ENCODE measurements around the gene DCBLD1. TPM values are rescaled to one million over a fixed set of nuclear protein-coding genes. Genes with fewer than 3 reads are reported as not detected.
"Not testable (repeated sequence)": the region's sequence is repeated elsewhere in the genome, so short reads cannot be mapped to it uniquely, and the experiment has no call there.

Gene DCBLD1
- 0.15 and 0.31 TPM in 2 replicates for total RNA-seq

DNA sequence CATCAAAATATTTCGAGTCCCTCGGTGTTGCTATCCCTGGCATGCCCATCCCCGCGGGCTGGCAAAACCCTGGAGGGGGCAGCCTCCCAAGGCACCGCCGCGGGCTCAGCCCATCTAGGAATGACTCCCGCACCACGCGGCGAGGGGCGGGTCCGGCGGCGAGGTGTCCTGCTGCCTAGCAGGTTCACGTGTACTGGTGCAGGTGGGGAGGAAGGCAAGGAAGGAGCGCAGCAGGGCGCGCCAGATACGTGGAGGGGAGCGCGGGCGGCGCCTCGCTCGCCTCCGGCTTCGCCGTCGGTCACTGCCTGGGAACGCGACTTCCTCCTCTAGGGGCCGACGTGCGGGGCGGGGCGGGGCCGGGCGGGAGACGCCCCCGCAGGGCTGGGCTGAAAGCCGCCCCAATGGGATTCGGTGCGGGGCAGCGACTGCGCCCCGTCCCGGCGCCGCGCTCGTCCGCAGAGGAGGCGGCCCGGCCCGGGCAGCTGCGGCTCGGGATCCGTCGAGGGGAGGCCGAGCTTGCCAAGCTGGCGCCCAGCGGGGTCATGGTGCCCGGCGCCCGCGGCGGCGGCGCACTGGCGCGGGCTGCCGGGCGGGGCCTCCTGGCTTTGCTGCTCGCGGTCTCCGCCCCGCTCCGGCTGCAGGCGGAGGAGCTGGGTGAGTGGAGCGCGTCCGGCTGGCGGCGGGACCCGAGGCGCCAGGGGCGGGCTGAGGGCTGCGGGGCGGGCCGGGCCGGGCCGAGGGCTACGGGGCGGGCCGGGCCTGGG, at the start of gene DCBLD1:
TSS of gene DCBLD1 (plus strand) at position 435 of the 764 bp plus-strand sequence. CDS start at position 543, 108 bp downstream.
- intact Hi-C loops (cut with micrococcal nuclease) = loop anchor here (1.0 to 2.0 kb wide), 2 partner anchors 120 to 192 kb away; partner anchors contain the start of genes GOPC and NUS1
- TF ChIP-seq, protein P1, sequence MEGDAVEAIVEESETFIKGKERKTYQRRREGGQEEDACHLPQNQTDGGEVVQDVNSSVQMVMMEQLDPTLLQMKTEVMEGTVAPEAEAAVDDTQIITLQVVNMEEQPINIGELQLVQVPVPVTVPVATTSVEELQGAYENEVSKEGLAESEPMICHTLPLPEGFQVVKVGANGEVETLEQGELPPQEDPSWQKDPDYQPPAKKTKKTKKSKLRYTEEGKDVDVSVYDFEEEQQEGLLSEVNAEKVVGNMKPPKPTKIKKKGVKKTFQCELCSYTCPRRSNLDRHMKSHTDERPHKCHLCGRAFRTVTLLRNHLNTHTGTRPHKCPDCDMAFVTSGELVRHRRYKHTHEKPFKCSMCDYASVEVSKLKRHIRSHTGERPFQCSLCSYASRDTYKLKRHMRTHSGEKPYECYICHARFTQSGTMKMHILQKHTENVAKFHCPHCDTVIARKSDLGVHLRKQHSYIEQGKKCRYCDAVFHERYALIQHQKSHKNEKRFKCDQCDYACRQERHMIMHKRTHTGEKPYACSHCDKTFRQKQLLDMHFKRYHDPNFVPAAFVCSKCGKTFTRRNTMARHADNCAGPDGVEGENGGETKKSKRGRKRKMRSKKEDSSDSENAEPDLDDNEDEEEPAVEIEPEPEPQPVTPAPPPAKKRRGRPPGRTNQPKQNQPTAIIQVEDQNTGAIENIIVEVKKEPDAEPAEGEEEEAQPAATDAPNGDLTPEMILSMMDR (IDR thresholded peaks at IDR 0.05) = no peak
- Mint-ChIP-seq H3K27me3 (peaks cover 42% of the 10 kb centered on the region), H3K9me3 (no peaks in the 10 kb centered on the region), H3K27ac (no peak within 1 kb of the TSS), H3K4me1 (peaks cover 17% of the 10 kb centered on the region), H3K36me3 (ENCODE audit: low read depth) (no peaks in the 10 kb centered on the region), H3K4me3 (peak within 1 kb of the TSS; percentile 79)
- CTCF ChIA-PET = no interaction called here
- peak; percentile 50 for DNase-seq
- POLR2A ChIA-PET = no interaction called here
- peak; percentile 89 for ATAC-seq (ENCODE audit: low read depth)

DNA sequence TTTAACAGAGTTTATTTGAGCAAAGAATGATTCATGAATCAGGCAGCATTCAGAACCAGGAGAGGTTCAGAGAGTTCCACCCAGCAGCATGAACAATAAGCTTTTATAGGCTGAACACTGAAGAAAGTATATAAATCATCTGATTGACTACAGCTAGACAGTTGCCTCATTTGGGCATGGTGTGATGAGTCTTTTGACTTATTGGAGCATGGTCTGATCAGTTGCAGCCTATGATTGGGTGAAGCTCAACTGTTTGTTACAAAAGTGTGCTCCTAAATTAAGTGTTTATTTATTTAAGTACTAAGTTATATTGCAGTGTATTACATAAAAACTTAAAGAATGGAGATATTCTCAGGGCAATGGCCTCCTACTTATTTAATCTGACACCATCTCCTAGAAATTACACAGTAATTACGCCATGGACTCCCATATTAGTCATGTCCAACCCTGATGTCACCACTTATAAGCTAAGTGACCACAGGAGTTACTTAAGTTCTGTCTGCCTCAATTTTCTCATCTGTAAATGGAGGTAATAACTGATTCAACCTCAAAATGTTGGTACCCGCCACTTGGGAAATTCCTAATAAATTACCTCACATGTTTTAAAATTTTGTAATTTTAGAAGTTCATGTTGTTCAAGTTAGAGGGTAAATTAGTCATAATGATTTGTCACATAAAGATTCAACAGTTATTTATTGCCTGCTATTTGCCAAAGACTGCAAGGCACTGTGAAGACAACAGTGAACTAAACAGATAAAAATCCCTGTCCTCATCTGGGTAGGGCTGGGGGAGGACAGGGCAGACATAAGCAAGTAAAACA, 41.6 kb upstream of the DCBLD1 start:
- Mint-ChIP-seq H3K27ac (no peak overlapping the region), H3K27me3 (peaks cover 17% of the 10 kb centered on the region), H3K36me3 (ENCODE audit: low read depth) (no peaks in the 10 kb centered on the region), H3K4me3 (no peak overlapping the region), H3K9me3 (no peaks in the 10 kb centered on the region), H3K4me1 (no peaks in the 10 kb centered on the region)
- intact Hi-C loops (cut with micrococcal nuclease) = no loop called here
- DNase-seq = no peak
- no peak for ATAC-seq (ENCODE audit: low read depth)
- TF ChIP-seq, protein P1 (IDR thresholded peaks at IDR 0.05) = no peak
- CTCF ChIA-PET = no interaction called here
- POLR2A ChIA-PET = no interaction called here

DNA sequence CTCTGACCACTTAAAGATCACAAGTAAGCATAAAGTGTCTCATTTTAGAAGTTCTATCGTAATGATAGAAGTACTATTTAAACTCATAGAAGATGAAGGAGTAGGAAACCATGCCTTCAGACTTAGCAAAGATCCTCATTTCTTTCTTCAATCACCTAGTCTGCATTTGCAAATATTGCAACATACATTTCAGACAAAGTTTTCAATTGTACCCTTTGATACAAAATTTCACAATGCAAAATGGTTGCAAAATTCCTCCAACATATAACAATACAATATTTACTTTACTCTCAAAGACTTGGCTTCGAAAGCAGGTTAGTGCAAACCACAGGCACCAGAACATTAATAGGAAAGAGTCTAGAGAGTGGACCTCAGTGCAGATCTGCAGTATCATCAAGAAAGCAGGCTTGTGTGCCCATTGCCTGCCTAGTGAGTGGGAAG, 40.6 kb upstream of the DCBLD1 start:
- Mint-ChIP-seq H3K27ac (no peak overlapping the region), H3K36me3 (ENCODE audit: low read depth) (no peaks in the 10 kb centered on the region), H3K4me3 (no peak overlapping the region), H3K4me1 (no peaks in the 10 kb centered on the region), H3K27me3 (peaks cover 11% of the 10 kb centered on the region), H3K9me3 (no peaks in the 10 kb centered on the region)
- ChIA-PET CTCF (no interaction called here), POLR2A (no interaction called here)
- TF ChIP-seq, protein P1 (IDR thresholded peaks at IDR 0.05) = no peak
- intact Hi-C loops (cut with micrococcal nuclease) = no loop called here
- ATAC-seq (ENCODE audit: low read depth) (no peak), DNase-seq (no peak)

DNA sequence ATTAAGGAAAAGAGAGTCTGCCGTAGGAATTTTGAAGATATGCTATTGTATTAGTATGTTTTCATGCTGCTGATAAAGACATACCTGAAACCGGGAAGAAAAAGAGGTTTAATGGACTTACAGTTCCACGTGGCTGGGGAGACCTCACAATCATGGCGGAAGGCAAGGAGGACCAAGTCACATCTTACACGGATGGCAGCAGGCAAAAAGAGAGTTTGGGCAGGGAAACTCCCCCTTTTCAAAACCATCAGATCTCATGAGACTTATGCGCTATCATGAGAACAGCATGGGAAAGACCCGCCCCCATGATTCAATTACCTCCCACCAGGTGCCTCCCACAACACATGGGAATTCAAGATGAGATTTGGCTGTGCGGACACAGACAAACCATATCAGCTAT, 40.2 kb upstream of the DCBLD1 start:
- H3K27me3 Mint-ChIP-seq = peaks cover 11% of the 10 kb centered on the region
- H3K27ac Mint-ChIP-seq; POLR2A ChIA-PET; H3K9me3 Mint-ChIP-seq; intact Hi-C loops (cut with micrococcal nuclease); DNase-seq; H3K4me1 Mint-ChIP-seq; CTCF ChIA-PET; ATAC-seq (ENCODE audit: low read depth); H3K36me3 Mint-ChIP-seq (ENCODE audit: low read depth); H3K4me3 Mint-ChIP-seq: not testable (repeated sequence)

DNA sequence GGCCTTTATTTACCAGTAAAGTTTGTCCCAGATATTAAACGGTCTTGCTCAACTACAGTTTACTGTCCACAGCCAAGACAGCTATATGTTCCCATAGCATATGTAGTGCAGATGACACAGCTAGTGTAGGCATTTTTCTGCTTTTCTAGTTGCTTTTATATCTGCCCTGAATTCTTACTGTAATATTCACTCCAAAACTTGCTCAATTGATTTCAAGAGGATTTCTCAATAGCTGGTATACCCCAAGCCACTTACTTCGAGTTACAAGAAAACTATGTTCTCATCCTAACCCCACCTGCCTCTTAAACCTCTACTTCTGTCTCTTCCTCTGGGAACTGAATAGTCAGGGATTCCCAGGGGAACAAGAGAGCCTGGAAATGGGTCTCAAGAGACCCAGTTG, 37.9 kb upstream of the DCBLD1 start:
- H3K36me3 Mint-ChIP-seq (ENCODE audit: low read depth) = no peaks in the 10 kb centered on the region
- H3K9me3 Mint-ChIP-seq = no peaks in the 10 kb centered on the region
- H3K4me1 Mint-ChIP-seq = no peaks in the 10 kb centered on the region
- ATAC-seq (ENCODE audit: low read depth) (no peak), DNase-seq (no peak)
- H3K27ac Mint-ChIP-seq = no peak overlapping the region
- H3K27me3 Mint-ChIP-seq = peaks cover 16% of the 10 kb centered on the region
- intact Hi-C loops (cut with micrococcal nuclease) = no loop called here
- TF ChIP-seq, protein P1 (IDR thresholded peaks at IDR 0.05) = no peak
- POLR2A ChIA-PET = no interaction called here
- CTCF ChIA-PET = no interaction called here
- no peak overlapping the region for H3K4me3 Mint-ChIP-seq

Data from activated B cell treated with CpG ODN at 0.5 μM for 24 hours (primary cell).